ENCODE results near the gene S100A7. TPM values are rescaled to one million over a fixed set of nuclear protein-coding genes. Genes with fewer than 3 reads are reported as not detected.
"Not testable (repeated sequence)": the region's sequence is repeated elsewhere in the genome, so short reads cannot be mapped to it uniquely, and the experiment has no call there.

The S100A7 gene
- total and polyA plus RNA-seq, 8 donors, result not detected

DNA sequence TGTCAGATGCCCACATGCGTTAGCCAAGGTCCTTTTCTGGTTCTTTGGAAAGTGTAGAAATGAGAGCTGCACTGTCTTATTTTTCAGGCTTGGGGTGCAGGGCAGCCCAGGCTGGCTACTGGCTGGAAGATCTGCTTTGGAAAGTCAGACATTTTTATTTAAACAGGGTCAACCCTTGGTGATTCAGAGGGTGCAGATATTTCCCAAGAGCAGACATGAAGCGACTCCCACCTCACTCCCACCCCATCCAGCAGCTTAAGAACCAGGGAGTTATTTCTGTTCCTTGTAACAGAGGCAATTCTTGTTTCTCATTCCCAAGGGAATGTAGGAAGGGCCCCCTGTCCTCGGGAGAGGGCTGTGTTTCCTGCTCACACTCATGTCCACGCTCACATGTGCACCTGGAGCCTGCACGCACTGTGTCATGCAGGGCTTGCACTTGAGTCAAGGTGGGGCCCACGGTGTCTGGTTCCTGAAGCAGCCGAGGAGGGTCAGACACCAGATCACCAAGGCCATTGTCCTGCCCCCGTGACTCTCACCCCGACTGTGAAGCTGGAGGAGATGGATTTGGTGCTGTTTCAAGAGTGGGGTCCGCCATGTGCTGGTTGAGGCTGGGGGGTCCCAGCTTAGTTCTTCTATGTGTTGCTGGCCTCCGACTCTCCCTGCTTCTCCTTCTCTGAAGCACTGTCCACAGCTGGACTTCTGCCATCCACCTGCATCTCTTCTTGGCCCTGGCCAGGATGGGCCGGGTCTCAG, 43.1 kb downstream of the S100A7 start:
- H3K4me3 ChIP-seq, result no peak overlapping the region
- no peaks in the 10 kb centered on the region for H3K9me3 ChIP-seq
- H3K36me3 ChIP-seq, result no peaks in the 10 kb centered on the region
- no peaks in the 10 kb centered on the region for H3K4me1 ChIP-seq
- TF ChIP-seq, protein P1, sequence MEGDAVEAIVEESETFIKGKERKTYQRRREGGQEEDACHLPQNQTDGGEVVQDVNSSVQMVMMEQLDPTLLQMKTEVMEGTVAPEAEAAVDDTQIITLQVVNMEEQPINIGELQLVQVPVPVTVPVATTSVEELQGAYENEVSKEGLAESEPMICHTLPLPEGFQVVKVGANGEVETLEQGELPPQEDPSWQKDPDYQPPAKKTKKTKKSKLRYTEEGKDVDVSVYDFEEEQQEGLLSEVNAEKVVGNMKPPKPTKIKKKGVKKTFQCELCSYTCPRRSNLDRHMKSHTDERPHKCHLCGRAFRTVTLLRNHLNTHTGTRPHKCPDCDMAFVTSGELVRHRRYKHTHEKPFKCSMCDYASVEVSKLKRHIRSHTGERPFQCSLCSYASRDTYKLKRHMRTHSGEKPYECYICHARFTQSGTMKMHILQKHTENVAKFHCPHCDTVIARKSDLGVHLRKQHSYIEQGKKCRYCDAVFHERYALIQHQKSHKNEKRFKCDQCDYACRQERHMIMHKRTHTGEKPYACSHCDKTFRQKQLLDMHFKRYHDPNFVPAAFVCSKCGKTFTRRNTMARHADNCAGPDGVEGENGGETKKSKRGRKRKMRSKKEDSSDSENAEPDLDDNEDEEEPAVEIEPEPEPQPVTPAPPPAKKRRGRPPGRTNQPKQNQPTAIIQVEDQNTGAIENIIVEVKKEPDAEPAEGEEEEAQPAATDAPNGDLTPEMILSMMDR (IDR thresholded peaks at IDR 0.05), result no peak
- H3K27ac ChIP-seq, result no peak overlapping the region
- intact Hi-C loops (cut with DNase I), result no loop called here
- no peak for DNase-seq
- no peak for ATAC-seq
- peaks cover 0 to 27% of the 10 kb centered on the region in 2 donors for H3K27me3 ChIP-seq

DNA sequence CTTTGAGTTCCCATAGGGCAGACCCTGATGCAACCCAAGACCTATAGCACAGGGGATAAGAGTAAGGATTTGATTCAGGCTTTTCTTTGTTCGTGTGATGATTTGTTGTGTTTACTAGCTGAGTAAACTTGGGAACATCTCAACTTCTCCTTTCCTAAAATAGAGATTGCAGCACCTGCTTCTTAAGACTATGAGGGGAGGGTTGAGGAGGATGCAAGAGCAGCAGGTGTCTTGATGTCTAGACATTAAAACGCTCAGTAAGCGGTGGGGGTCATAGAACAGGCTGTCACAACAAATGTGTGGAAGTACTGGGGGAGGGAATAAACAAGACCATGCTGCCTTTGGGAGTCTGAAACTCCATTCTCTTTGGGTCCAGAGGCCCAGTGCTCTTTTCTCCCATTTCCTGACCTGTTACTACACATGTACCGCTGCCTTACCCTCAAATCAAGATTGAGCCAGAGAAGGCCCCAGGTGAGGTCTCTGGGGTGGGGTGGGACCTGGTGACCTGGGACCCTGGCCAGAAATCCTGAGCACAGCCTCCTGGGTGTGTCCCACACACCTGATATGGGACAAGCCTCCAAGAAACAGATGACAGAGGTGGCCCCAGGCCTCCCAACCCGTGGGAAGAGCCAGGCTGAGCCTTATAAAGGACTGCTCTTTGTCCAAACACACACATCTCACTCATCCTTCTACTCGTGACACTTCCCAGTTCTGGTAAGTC, 44.4 kb downstream of the S100A7 start, which contains the start of gene S100A7A:
TSS of gene S100A7A (plus strand) at position 671 of the 721 bp plus-strand sequence. CDS start 1,563 bp downstream, outside the sequence.
- Histone ChIP-seq H3K9me3 (peaks cover 0 to 4% of the 10 kb centered on the region in 2 donors), H3K27ac (no peak within 1 kb of the TSS), H3K36me3 (no peaks in the 10 kb centered on the region), H3K27me3 (peaks cover 0 to 27% of the 10 kb centered on the region in 2 donors), H3K4me1 (no peaks in the 10 kb centered on the region), H3K4me3 (no peak within 1 kb of the TSS)
- ATAC-seq, result no peak
- intact Hi-C loops (cut with DNase I), result no loop called here
- TF ChIP-seq, protein P1 (IDR thresholded peaks at IDR 0.05), result no peak
- no peak for DNase-seq

DNA sequence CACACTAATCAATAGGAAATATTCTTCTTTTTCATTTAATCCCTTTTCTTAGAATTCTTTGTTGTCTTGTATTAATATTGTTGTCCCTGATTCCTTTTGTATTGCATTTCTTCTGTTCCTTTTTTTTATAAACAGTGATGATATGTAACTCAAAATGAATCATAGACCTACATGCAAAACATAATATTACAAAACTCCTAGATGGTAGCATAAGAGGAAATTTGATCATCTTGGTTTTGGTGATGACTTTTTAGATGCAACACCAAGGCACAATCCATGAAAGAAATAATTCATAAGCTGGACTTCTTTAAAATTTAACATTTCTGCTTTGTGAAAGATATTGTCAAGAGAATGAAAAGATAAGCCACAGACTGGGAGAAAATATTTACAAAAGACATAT, 46.5 kb downstream of the S100A7 start:
- DNase-seq; H3K9me3 ChIP-seq; H3K27me3 ChIP-seq; H3K27ac ChIP-seq; H3K4me1 ChIP-seq; H3K4me3 ChIP-seq; ATAC-seq; H3K36me3 ChIP-seq; intact Hi-C loops (cut with DNase I): not testable (repeated sequence)

Other genes starting within 250 kb of the S100A7 start
- not detected for gene PRR9, start 243.1 kb downstream of the S100A7 start, total RNA-seq
- gene PRR9, start 243.1 kb downstream of the S100A7 start, polyA plus RNA-seq (ENCODE audit: insufficient read length in 6 of 6), result not detected
- not detected for gene LORICRIN, start 201.0 kb downstream of the S100A7 start, total RNA-seq
- not detected for gene LORICRIN, start 201.0 kb downstream of the S100A7 start, polyA plus RNA-seq (ENCODE audit: insufficient read length in 6 of 6)
- not detected for gene PGLYRP3, start 147.7 kb downstream of the S100A7 start, total RNA-seq
- not detected for gene PGLYRP3, start 147.7 kb downstream of the S100A7 start, polyA plus RNA-seq (ENCODE audit: insufficient read length in 6 of 6)
- gene PGLYRP4, start 111.8 kb downstream of the S100A7 start, total RNA-seq, result not detected
- not detected for gene PGLYRP4, start 111.8 kb downstream of the S100A7 start, polyA plus RNA-seq (ENCODE audit: insufficient read length in 6 of 6)
- gene S100A9, start 102.8 kb downstream of the S100A7 start, total RNA-seq, result 1,000 to 10,000 TPM in 1 of 2 donors, 100 to 1,000 TPM in 1; 193 to 1,552 TPM
- 10 to 100 TPM; 17.0 to 45.0 (median 28.3) TPM for gene S100A9, start 102.8 kb downstream of the S100A7 start, polyA plus RNA-seq (ENCODE audit: insufficient read length in 6 of 6)
- gene S100A12, start 85.0 kb downstream of the S100A7 start, total RNA-seq, result 100 to 1,000 TPM in 1 of 2 donors, 10 to 100 TPM in 1; 12.1 to 178 TPM
- 1 to 10 TPM; 1.1 to 6.9 (median 3.2) TPM for gene S100A12, start 85.0 kb downstream of the S100A7 start, polyA plus RNA-seq (ENCODE audit: insufficient read length in 6 of 6)
- 1,000 to 10,000 TPM in 1 of 2 donors, 10 to 100 TPM in 1; 97.7 to 1,365 TPM for gene S100A8, start 69.6 kb downstream of the S100A7 start, total RNA-seq
- 10 to 100 TPM; 10.2 to 33.2 (median 19.9) TPM for gene S100A8, start 69.6 kb downstream of the S100A7 start, polyA plus RNA-seq (ENCODE audit: insufficient read length in 6 of 6)
- not detected for gene S100A7A, start 44.1 kb downstream of the S100A7 start, total RNA-seq
- gene S100A7A, start 44.1 kb downstream of the S100A7 start, polyA plus RNA-seq (ENCODE audit: insufficient read length in 6 of 6), result not detected
- gene S100A6, start 75.3 kb upstream of the S100A7 start, total RNA-seq, result 1,000 to 10,000 TPM; 1,672 to 1,797 TPM
- gene S100A6, start 75.3 kb upstream of the S100A7 start, polyA plus RNA-seq (ENCODE audit: insufficient read length in 6 of 6), result 100 to 1,000 TPM; 156 to 248 (median 183) TPM
- under 1 TPM in 1 of 2 donors, not detected in 1; 0.42 TPM for gene S100A5, start 80.3 kb upstream of the S100A7 start, total RNA-seq
- under 1 TPM in 3 of 6 donors, not detected in 3; 0.18 to 0.38 (median 0.34) TPM for gene S100A5, start 80.3 kb upstream of the S100A7 start, polyA plus RNA-seq (ENCODE audit: insufficient read length in 6 of 6)
- 1,000 to 10,000 TPM in 1 of 2 donors, 100 to 1,000 TPM in 1; 257 to 1,192 TPM for gene S100A4, start 85.2 kb upstream of the S100A7 start, total RNA-seq
- gene S100A4, start 85.2 kb upstream of the S100A7 start, polyA plus RNA-seq (ENCODE audit: insufficient read length in 6 of 6), result 10 to 100 TPM; 15.0 to 24.6 (median 21.9) TPM
- gene S100A3, start 88.6 kb upstream of the S100A7 start, total RNA-seq, result 1 to 10 TPM; 1.7 to 7.7 TPM
- under 1 TPM in 2 of 6 donors, not detected in 4; 0.20 to 0.58 TPM for gene S100A3, start 88.6 kb upstream of the S100A7 start, polyA plus RNA-seq (ENCODE audit: insufficient read length in 6 of 6)
- 10 to 100 TPM in 1 of 2 donors, 1 to 10 TPM in 1; 7.1 to 25.9 TPM for gene S100A2, start 105.2 kb upstream of the S100A7 start, total RNA-seq
- gene S100A2, start 105.2 kb upstream of the S100A7 start, polyA plus RNA-seq (ENCODE audit: insufficient read length in 6 of 6), result 1 to 10 TPM in 4 of 6 donors, under 1 TPM in 2; 0.51 to 1.3 (median 1.0) TPM
- 100 to 1,000 TPM; 118 to 145 TPM for gene S100A16, start 152.5 kb upstream of the S100A7 start, total RNA-seq
- gene S100A16, start 152.5 kb upstream of the S100A7 start, polyA plus RNA-seq (ENCODE audit: insufficient read length in 6 of 6), result 100 to 1,000 TPM; 129 to 160 (median 145) TPM
- gene S100A14, start 155.7 kb upstream of the S100A7 start, total RNA-seq, result 100 to 1,000 TPM in 1 of 2 donors, 10 to 100 TPM in 1; 100.0 to 152 TPM
- gene S100A14, start 155.7 kb upstream of the S100A7 start, polyA plus RNA-seq (ENCODE audit: insufficient read length in 6 of 6), result 100 to 1,000 TPM in 5 of 6 donors, 10 to 100 TPM in 1; 94.9 to 179 (median 150) TPM
- 10 to 100 TPM; 75.1 to 80.0 TPM for gene S100A13, start 166.9 kb upstream of the S100A7 start, total RNA-seq
- 100 to 1,000 TPM in 3 of 6 donors, 10 to 100 TPM in 3; 79.6 to 110 (median 93.6) TPM for gene S100A13, start 166.9 kb upstream of the S100A7 start, polyA plus RNA-seq (ENCODE audit: insufficient read length in 6 of 6)
- gene S100A1, start 167.8 kb upstream of the S100A7 start, total RNA-seq, result 1 to 10 TPM in 1 of 2 donors, under 1 TPM in 1; 0.93 to 2.3 TPM
- 1 to 10 TPM; 1.4 to 2.2 (median 1.8) TPM for gene S100A1, start 167.8 kb upstream of the S100A7 start, polyA plus RNA-seq (ENCODE audit: insufficient read length in 6 of 6)
- 10 to 100 TPM; 54.5 to 65.5 TPM for gene CHTOP, start 173.4 kb upstream of the S100A7 start, total RNA-seq
- gene CHTOP, start 173.4 kb upstream of the S100A7 start, polyA plus RNA-seq (ENCODE audit: insufficient read length in 6 of 6), result 100 to 1,000 TPM; 110 to 125 (median 118) TPM
- 10 to 100 TPM; 34.5 to 35.5 TPM for gene SNAPIN, start 198.1 kb upstream of the S100A7 start, total RNA-seq
- gene SNAPIN, start 198.1 kb upstream of the S100A7 start, polyA plus RNA-seq (ENCODE audit: insufficient read length in 6 of 6), result 10 to 100 TPM; 36.9 to 44.1 (median 39.2) TPM
- gene ILF2, start 210.3 kb upstream of the S100A7 start, total RNA-seq, result 100 to 1,000 TPM; 104 to 117 TPM
- gene ILF2, start 210.3 kb upstream of the S100A7 start, polyA plus RNA-seq (ENCODE audit: insufficient read length in 6 of 6), result 100 to 1,000 TPM; 239 to 295 (median 260) TPM
- gene NPR1, start 218.0 kb upstream of the S100A7 start, total RNA-seq, result 10 to 100 TPM; 26.9 to 45.2 TPM
- 10 to 100 TPM; 14.3 to 23.1 (median 17.4) TPM for gene NPR1, start 218.0 kb upstream of the S100A7 start, polyA plus RNA-seq (ENCODE audit: insufficient read length in 6 of 6)